IgD-negative memory B cell (primary cell): ENCODE measurements around the gene MAML2. TPM values are rescaled to one million over a fixed set of nuclear protein-coding genes. Genes with fewer than 3 reads are reported as not detected.
A peak's percentile ranks its signal among the peaks of the same experiment; 100 is the strongest.

ENCODE experiments used
- H3K27ac Mint-ChIP-seq, 3 donors: one replicate each; pipeline ENCODE4 v1.8.0; 2020 to 2022; ENCODE audit warnings: mild to moderate bottlenecking in 3 of 3, mixed read lengths in 3 of 3, moderate library complexity in 1 of 3
- H3K27me3 Mint-ChIP-seq: one replicate; pipeline ENCODE4 v1.8.0; 2021; ENCODE audit warnings: mixed read lengths
- H3K36me3 Mint-ChIP-seq: one replicate; pipeline ENCODE4 v1.8.0; 2020; ENCODE audit warnings: mild to moderate bottlenecking, mixed read lengths
- H3K4me1 Mint-ChIP-seq, 3 donors: one replicate each; pipeline ENCODE4 v1.8.0; 2020 to 2022; ENCODE audit warnings: mixed read lengths in 3 of 3, mild to moderate bottlenecking in 1 of 3
- H3K4me3 Mint-ChIP-seq, 4 donors: one replicate each; pipeline ENCODE4 v1.8.0; 2020 to 2022; ENCODE audit warnings: mild to moderate bottlenecking in 4 of 4, mixed read lengths in 4 of 4, moderate library complexity in 3 of 4
- H3K9me3 Mint-ChIP-seq, 3 donors: one replicate each; pipeline ENCODE4 v1.8.0; 2020 to 2021; ENCODE audit warnings: mixed read lengths in 3 of 3, mild to moderate bottlenecking in 1 of 3
- polyA plus RNA-seq: library from polyadenylated mRNA; unstranded; fragments of 300-500 nt; fragmentation: Illumina TruSeq; gene quantifications from one replicate; pipeline ENCODE4 v1.2.3, GENCODE V29; 2021

MAML2 gene
- polyA plus RNA-seq, 1 donor from 2014 or later = 9.3 TPM

GRCh38 chr11:96035031-96035739 is 307.8 kb downstream of the MAML2 start:
- peaks cover 8% of the 10 kb centered on the region for H3K36me3 Mint-ChIP-seq
- H3K4me3 Mint-ChIP-seq = no peak overlapping the region
- no peaks in the 10 kb centered on the region for H3K27me3 Mint-ChIP-seq
- peak overlapping the region in 1 of 3 donors; percentile 59 for H3K27ac Mint-ChIP-seq
- no peaks in the 10 kb centered on the region for H3K9me3 Mint-ChIP-seq
- peaks cover 2 to 10% (median 8%) of the 10 kb centered on the region in 3 donors for H3K4me1 Mint-ChIP-seq

- Mint-ChIP-seq H3K4me3 (no peak overlapping the region), H3K9me3 (no peaks in the 10 kb centered on the region), H3K27ac (peak overlapping the region in 1 of 3 donors; percentile 32), H3K36me3 (peaks cover 6% of the 10 kb centered on the region), H3K27me3 (no peaks in the 10 kb centered on the region), H3K4me1 (peaks cover 2 to 11% (median 10%) of the 10 kb centered on the region in 3 donors)
These were observed 309.4 kb downstream of the MAML2 start for GRCh38 chr11:96033599-96033998.

- Mint-ChIP-seq H3K4me3 (no peak overlapping the region), H3K27ac (no peak overlapping the region), H3K27me3 (no peaks in the 10 kb centered on the region), H3K9me3 (no peaks in the 10 kb centered on the region), H3K36me3 (peaks cover 5% of the 10 kb centered on the region), H3K4me1 (peaks cover 2 to 11% (median 10%) of the 10 kb centered on the region in 3 donors)
These were observed 309.9 kb downstream of the MAML2 start for GRCh38 chr11:96033095-96033494.

- H3K4me3 Mint-ChIP-seq = no peak overlapping the region
- H3K27ac Mint-ChIP-seq = peak overlapping the region in 1 of 3 donors; percentile 69
- H3K4me1 Mint-ChIP-seq = peaks cover 2 to 10% (median 6%) of the 10 kb centered on the region in 3 donors
These were observed 314.2 kb downstream of the MAML2 start for GRCh38 chr11:96028746-96029145.

GRCh38 chr11:96027021-96027420 is 316.0 kb downstream of the MAML2 start:
- Mint-ChIP-seq H3K36me3 (peaks cover 3% of the 10 kb centered on the region), H3K4me1 (peaks cover 0 to 8% (median 0%) of the 10 kb centered on the region in 3 donors), H3K27me3 (no peaks in the 10 kb centered on the region), H3K9me3 (no peaks in the 10 kb centered on the region), H3K27ac (peak overlapping the region in 1 of 3 donors; percentile 20), H3K4me3 (no peak overlapping the region)

More at GRCh38 chr11:96028746-96029145, 314.2 kb downstream of the MAML2 start:
- peaks cover 8% of the 10 kb centered on the region for H3K36me3 Mint-ChIP-seq
- no peaks in the 10 kb centered on the region for H3K9me3 Mint-ChIP-seq
- no peaks in the 10 kb centered on the region for H3K27me3 Mint-ChIP-seq

- Mint-ChIP-seq H3K4me3 (no peak overlapping the region), H3K27me3 (no peaks in the 10 kb centered on the region), H3K27ac (no peak overlapping the region)
These were observed 316.7 kb downstream of the MAML2 start for GRCh38 chr11:96026310-96026709.

GRCh38 chr11:96024666-96025065 is 318.3 kb downstream of the MAML2 start:
- Mint-ChIP-seq H3K4me3 (no peak overlapping the region), H3K4me1 (peaks cover 0 to 7% (median 0%) of the 10 kb centered on the region in 3 donors), H3K27me3 (no peaks in the 10 kb centered on the region), H3K36me3 (peaks cover 3% of the 10 kb centered on the region), H3K27ac (no peak overlapping the region), H3K9me3 (no peaks in the 10 kb centered on the region)

More at GRCh38 chr11:96026310-96026709, 316.7 kb downstream of the MAML2 start:
- Mint-ChIP-seq H3K36me3 (peaks cover 3% of the 10 kb centered on the region), H3K4me1 (peaks cover 0 to 8% (median 0%) of the 10 kb centered on the region in 3 donors), H3K9me3 (no peaks in the 10 kb centered on the region)

GRCh38 chr11:96023275-96023674 is 319.7 kb downstream of the MAML2 start:
- Mint-ChIP-seq H3K4me3 (no peak overlapping the region), H3K4me1 (peaks cover 0 to 4% (median 0%) of the 10 kb centered on the region in 3 donors), H3K36me3 (peaks cover 3% of the 10 kb centered on the region), H3K9me3 (no peaks in the 10 kb centered on the region), H3K27me3 (no peaks in the 10 kb centered on the region), H3K27ac (no peak overlapping the region)

- Mint-ChIP-seq H3K27me3 (no peaks in the 10 kb centered on the region), H3K36me3 (no peaks in the 10 kb centered on the region), H3K4me3 (no peak overlapping the region), H3K27ac (peak overlapping the region in 2 of 3 donors; percentile 54 to 73), H3K4me1 (peaks cover 0 to 1% (median 0%) of the 10 kb centered on the region in 3 donors), H3K9me3 (no peaks in the 10 kb centered on the region)
These were observed 320.9 kb downstream of the MAML2 start for GRCh38 chr11:96021901-96022650.

GRCh38 chr11:96019810-96020747 is 322.9 kb downstream of the MAML2 start:
- Mint-ChIP-seq H3K4me1 (peaks cover 0 to 9% (median 4%) of the 10 kb centered on the region in 3 donors), H3K36me3 (no peaks in the 10 kb centered on the region), H3K27me3 (no peaks in the 10 kb centered on the region), H3K27ac (no peak overlapping the region), H3K4me3 (no peak overlapping the region), H3K9me3 (no peaks in the 10 kb centered on the region)

- H3K27ac Mint-ChIP-seq = no peak overlapping the region
- no peaks in the 10 kb centered on the region for H3K36me3 Mint-ChIP-seq
- H3K27me3 Mint-ChIP-seq = no peaks in the 10 kb centered on the region
- no peak overlapping the region for H3K4me3 Mint-ChIP-seq
- peaks cover 7 to 15% (median 11%) of the 10 kb centered on the region in 3 donors for H3K4me1 Mint-ChIP-seq
- H3K9me3 Mint-ChIP-seq = no peaks in the 10 kb centered on the region
These were observed 323.7 kb downstream of the MAML2 start for GRCh38 chr11:96019281-96019680.

GRCh38 chr11:96017856-96018255 is 325.1 kb downstream of the MAML2 start:
- no peaks in the 10 kb centered on the region for H3K9me3 Mint-ChIP-seq
- H3K27ac Mint-ChIP-seq = no peak overlapping the region
- no peak overlapping the region for H3K4me3 Mint-ChIP-seq
- H3K4me1 Mint-ChIP-seq = peaks cover 21 to 28% (median 21%) of the 10 kb centered on the region in 3 donors
- H3K27me3 Mint-ChIP-seq = no peaks in the 10 kb centered on the region
- H3K36me3 Mint-ChIP-seq = no peaks in the 10 kb centered on the region

- Mint-ChIP-seq H3K4me3 (no peak overlapping the region), H3K27me3 (no peaks in the 10 kb centered on the region), H3K4me1 (peaks cover 27 to 37% (median 29%) of the 10 kb centered on the region in 3 donors), H3K9me3 (no peaks in the 10 kb centered on the region), H3K36me3 (no peaks in the 10 kb centered on the region), H3K27ac (no peak overlapping the region)
These were observed 326.0 kb downstream of the MAML2 start for GRCh38 chr11:96016978-96017502.

- no peaks in the 10 kb centered on the region for H3K36me3 Mint-ChIP-seq
- peaks cover 32 to 44% (median 33%) of the 10 kb centered on the region in 3 donors for H3K4me1 Mint-ChIP-seq
- no peaks in the 10 kb centered on the region for H3K9me3 Mint-ChIP-seq
- H3K4me3 Mint-ChIP-seq = no peak overlapping the region
- H3K27me3 Mint-ChIP-seq = no peaks in the 10 kb centered on the region
- H3K27ac Mint-ChIP-seq = peak overlapping the region in 1 of 3 donors; percentile 3
These were observed 327.0 kb downstream of the MAML2 start for GRCh38 chr11:96015906-96016565.
